GM12878 (cell line): ENCODE results near the gene ENOX1.

ENCODE experiments used
- BACH1 ChIP-seq: fragments of 450-650 bp; IDR thresholded peaks from 2 replicates; pipeline ENCODE4 v1.6.1; 2017; ENCODE audit warnings: mild to moderate bottlenecking, borderline replicate concordance
- CBX5 ChIP-seq: sonication (generic); IDR thresholded peaks from 2 replicates; pipeline ENCODE4 v1.6.1; 2016; ENCODE audit warnings: low read depth, moderate library complexity, mild to moderate bottlenecking, inconsistent platforms
- CTCF ChIP-seq, 3 experiments: IDR thresholded peaks in 2 of 3; conservative IDR thresholded peaks in 1 of 3; 2 replicates each; pipeline ENCODE4 v1.5.1; 2011; ENCODE audit warnings: low read depth in 3 of 3, low read length in 3 of 3, mild to moderate bottlenecking in 3 of 3, control low read depth in 2 of 3, moderate library complexity in 2 of 3, inconsistent platforms in 1 of 3, mixed read lengths in 1 of 3; ENCODE audit not compliant: control insufficient read depth in 2 of 3, insufficient read depth in 1 of 3; ENCODE audit errors: extremely low read depth in 1 of 3
- EZH2 ChIP-seq: IDR thresholded peaks from 2 replicates; pipeline ENCODE4 v1.6.1; 2012; ENCODE audit warnings: low read depth, mild to moderate bottlenecking, control low read depth, inconsistent platforms, low read length, borderline replicate concordance; ENCODE audit not compliant: control insufficient read depth
- MAX ChIP-seq: IDR thresholded peaks from 2 replicates; pipeline ENCODE4 v1.6.1; 2012; ENCODE audit warnings: low read depth, low read length, improper control_type of control experiment
- MYC ChIP-seq: IDR thresholded peaks from 2 replicates; pipeline ENCODE4 v1.6.1; 2011; ENCODE audit warnings: mild to moderate bottlenecking, low read length, moderate library complexity, inconsistent platforms; ENCODE audit not compliant: insufficient read depth, insufficient replicate concordance, insufficient read length, severe bottlenecking
- POLR2A ChIP-seq: IDR thresholded peaks from 2 replicates; pipeline ENCODE4 v1.6.1; 2011; ENCODE audit warnings: low read depth, mild to moderate bottlenecking, low read length
- RAD21 ChIP-seq: IDR thresholded peaks from 2 replicates; pipeline ENCODE4 v1.6.1; 2011; ENCODE audit warnings: mild to moderate bottlenecking, low read depth, low read length, moderate library complexity; ENCODE audit not compliant: insufficient read depth
- RFX5 ChIP-seq: IDR thresholded peaks from 2 replicates; pipeline ENCODE4 v1.6.1; 2011; ENCODE audit warnings: low read depth, low read length, improper control_type of control experiment
- SMAD1 ChIP-seq: fragments of 450-650 bp; IDR thresholded peaks from 2 replicates; pipeline ENCODE4 v1.6.1; 2018; ENCODE audit warnings: mild to moderate bottlenecking, low read depth; ENCODE audit not compliant: partially characterized antibody
- SMC3 ChIP-seq: IDR thresholded peaks from 2 replicates; pipeline ENCODE4 v1.6.1; 2011; ENCODE audit warnings: low read length, improper control_type of control experiment, borderline replicate concordance
- ZBTB40 ChIP-seq: fragments of 450-650 bp; IDR thresholded peaks from 2 replicates; pipeline ENCODE4 v1.6.1; 2016; ENCODE audit warnings: mild to moderate bottlenecking, moderate library complexity, borderline replicate concordance
- ZNF24 ChIP-seq: fragments of 450-650 bp; IDR thresholded peaks from 2 replicates; pipeline ENCODE4 v1.6.1; 2017; ENCODE audit warnings: antibody characterized with exemption, mild to moderate bottlenecking
- ZNF687 ChIP-seq: fragments of 450-650 bp; IDR thresholded peaks from 2 replicates; pipeline ENCODE4 v1.6.1; 2017; ENCODE audit warnings: mild to moderate bottlenecking, moderate library complexity

GRCh38 chr13:43353631-43354030 is 433.1 kb downstream of the ENOX1 start:
- TF ChIP-seq CTCF (IDR thresholded peaks at IDR 0.05 in 2 of 3, conservative IDR thresholded peaks at IDR 0.05 in 1 of 3; ENCODE audit: control insufficient read depth in 2 of 3, extremely low read depth in 1 of 3, insufficient read depth in 1 of 3, low read depth in 3 of 3, low read length in 3 of 3): no peak
- TF ChIP-seq POLR2A: no peak
- TF ChIP-seq MYC: no peak
- no peak for TF ChIP-seq MAX
- TF ChIP-seq SMC3: no peak
- TF ChIP-seq CBX5: no peak
- no peak for TF ChIP-seq EZH2
- TF ChIP-seq RAD21: no peak
- no peak for TF ChIP-seq ZBTB40
- TF ChIP-seq SMAD1: no peak
- TF ChIP-seq ZNF24: no peak
- TF ChIP-seq BACH1: no peak
- no peak for TF ChIP-seq ZNF687
- no peak for TF ChIP-seq RFX5
